HEK293T (cell line): ENCODE results near the gene ST3GAL4.

ENCODE experiments used
- ARNT ChIP-seq: fragments of 450-650 bp; IDR thresholded peaks from 2 replicates; pipeline ENCODE4 v1.6.1; 2017; ENCODE audit warnings: mild to moderate bottlenecking
- BHLHE40 ChIP-seq: fragments of 450-650 bp; IDR thresholded peaks from 2 replicates; pipeline ENCODE4 v1.6.1; 2016; ENCODE audit warnings: mild to moderate bottlenecking, moderate library complexity, borderline replicate concordance
- ELF4 ChIP-seq: fragments of 450-650 bp; IDR thresholded peaks from 2 replicates; pipeline ENCODE4 v1.6.1; 2017; ENCODE audit warnings: antibody characterized with exemption
- FOXA1 ChIP-seq: fragments of 450-650 bp; IDR thresholded peaks from 2 replicates; pipeline ENCODE4 v1.6.1; 2016; ENCODE audit warnings: mild to moderate bottlenecking
- FOXK2 ChIP-seq: fragments of 450-650 bp; IDR thresholded peaks from 2 replicates; pipeline ENCODE4 v1.6.1; 2016; ENCODE audit warnings: mild to moderate bottlenecking
- FOXM1 ChIP-seq: fragments of 450-650 bp; IDR thresholded peaks from 2 replicates; pipeline ENCODE4 v1.6.1; 2017; ENCODE audit warnings: mild to moderate bottlenecking, borderline replicate concordance
- HDGF ChIP-seq: fragments of 450-650 bp; IDR thresholded peaks from 2 replicates; pipeline ENCODE4 v1.6.1; 2017; ENCODE audit warnings: antibody characterized with exemption, borderline replicate concordance
- L3MBTL2 ChIP-seq: fragments of 450-650 bp; conservative IDR thresholded peaks from 2 replicates; pipeline ENCODE4 v1.6.1; 2016; ENCODE audit warnings: mild to moderate bottlenecking
- LEF1 ChIP-seq: fragments of 450-650 bp; IDR thresholded peaks from 2 replicates; pipeline ENCODE4 v1.6.1; 2017; ENCODE audit warnings: mild to moderate bottlenecking, borderline replicate concordance
- PKNOX1 ChIP-seq: fragments of 450-650 bp; IDR thresholded peaks from 2 replicates; pipeline ENCODE4 v1.6.1; 2016
- SP1 ChIP-seq: fragments of 450-650 bp; IDR thresholded peaks from 2 replicates; pipeline ENCODE4 v1.6.1; 2017
- SUZ12 ChIP-seq: fragments of 450-650 bp; IDR thresholded peaks from 2 replicates; pipeline ENCODE4 v1.6.1; 2016; ENCODE audit warnings: mild to moderate bottlenecking
- TARDBP ChIP-seq: fragments of 450-650 bp; IDR thresholded peaks from 2 replicates; pipeline ENCODE4 v1.6.1; 2016
- ZNF384 ChIP-seq: fragments of 450-650 bp; IDR thresholded peaks from 2 replicates; pipeline ENCODE4 v1.6.1; 2016

GRCh38 chr11:126462422-126462821 is 106.9 kb downstream of the ST3GAL4 start:
- TF ChIP-seq HDGF = no peak
- TF ChIP-seq ZNF384 = no peak
- no peak for TF ChIP-seq SP1
- no peak for TF ChIP-seq L3MBTL2
- no peak for TF ChIP-seq FOXM1
- TF ChIP-seq FOXK2 = no peak
- TF ChIP-seq BHLHE40 = no peak
- no peak for TF ChIP-seq ARNT
- TF ChIP-seq SUZ12 = no peak
- no peak for TF ChIP-seq PKNOX1
- TF ChIP-seq TARDBP = no peak
- no peak for TF ChIP-seq LEF1
- no peak for TF ChIP-seq FOXA1
- TF ChIP-seq ELF4 = no peak
